HL-60 (cell line): Measurements from ENCODE around the gene TMEM127.
"Not testable (repeated sequence)": the region's sequence is repeated elsewhere in the genome, so short reads cannot be mapped to it uniquely, and the experiment has no call there.

Experiments
- DNase-seq, 2 experiments: peaks; one replicate each; pipeline ENCODE4 v3.0.0-alpha.2; 2010 to 2020; ENCODE audit warnings: low read depth in 1 of 2, low spot score in 1 of 2
- H3K27ac ChIP-seq: fragments of 250-450 bp; sonication (Bioruptor Pico); replicated peaks from 2 replicates; pipeline ENCODE4 v1.5.1; 2020; ENCODE audit warnings: mild to moderate bottlenecking, moderate library complexity
- H3K27me3 ChIP-seq: fragments of 250-450 bp; sonication (Bioruptor Pico); 2 replicates; pipeline ENCODE4 v1.5.1; 2021; ENCODE audit warnings: mild to moderate bottlenecking, moderate library complexity; ENCODE audit not compliant: insufficient read depth, poor library complexity, severe bottlenecking
- H3K4me3 ChIP-seq: replicated peaks from 2 replicates; pipeline ENCODE4 v1.5.1; 2011; ENCODE audit warnings: mild to moderate bottlenecking, control low read depth, low read length; ENCODE audit not compliant: insufficient read depth
- GABPA ChIP-seq: IDR thresholded peaks from 2 replicates; pipeline ENCODE4 v1.6.1; 2012; ENCODE audit warnings: low read depth
- POLR2AphosphoS5 ChIP-seq: IDR thresholded peaks from 2 replicates; pipeline ENCODE4 v1.6.1; 2012; ENCODE audit warnings: low read depth
- REST ChIP-seq: IDR thresholded peaks from 2 replicates; pipeline ENCODE4 v1.6.1; 2012; ENCODE audit warnings: low read depth; ENCODE audit not compliant: insufficient replicate concordance
- SPI1 ChIP-seq: IDR thresholded peaks from 2 replicates; pipeline ENCODE4 v1.6.1; 2012; ENCODE audit warnings: low read depth, mild to moderate bottlenecking, borderline replicate concordance
- TF ChIP-seq, protein P1 (sequence below): IDR thresholded peaks from one replicate; pipeline ENCODE4 v1.5.1; 2011; ENCODE audit warnings: low read length, control low read depth, inconsistent platforms; ENCODE audit not compliant: insufficient read depth

The TMEM127 gene

GRCh38 chr2:96304606-96305005 lies 38.8 kb upstream of the TMEM127 start:
- Histone ChIP-seq H3K27me3 (no peaks in the 10 kb centered on the region), H3K4me3 (peak overlapping the region; percentile 60), H3K27ac (peak overlapping the region; percentile 89)
- TF ChIP-seq, protein P1, sequence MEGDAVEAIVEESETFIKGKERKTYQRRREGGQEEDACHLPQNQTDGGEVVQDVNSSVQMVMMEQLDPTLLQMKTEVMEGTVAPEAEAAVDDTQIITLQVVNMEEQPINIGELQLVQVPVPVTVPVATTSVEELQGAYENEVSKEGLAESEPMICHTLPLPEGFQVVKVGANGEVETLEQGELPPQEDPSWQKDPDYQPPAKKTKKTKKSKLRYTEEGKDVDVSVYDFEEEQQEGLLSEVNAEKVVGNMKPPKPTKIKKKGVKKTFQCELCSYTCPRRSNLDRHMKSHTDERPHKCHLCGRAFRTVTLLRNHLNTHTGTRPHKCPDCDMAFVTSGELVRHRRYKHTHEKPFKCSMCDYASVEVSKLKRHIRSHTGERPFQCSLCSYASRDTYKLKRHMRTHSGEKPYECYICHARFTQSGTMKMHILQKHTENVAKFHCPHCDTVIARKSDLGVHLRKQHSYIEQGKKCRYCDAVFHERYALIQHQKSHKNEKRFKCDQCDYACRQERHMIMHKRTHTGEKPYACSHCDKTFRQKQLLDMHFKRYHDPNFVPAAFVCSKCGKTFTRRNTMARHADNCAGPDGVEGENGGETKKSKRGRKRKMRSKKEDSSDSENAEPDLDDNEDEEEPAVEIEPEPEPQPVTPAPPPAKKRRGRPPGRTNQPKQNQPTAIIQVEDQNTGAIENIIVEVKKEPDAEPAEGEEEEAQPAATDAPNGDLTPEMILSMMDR: no peak
- TF ChIP-seq POLR2AphosphoS5 (no peak), GABPA (no peak), SPI1 (no peak)
- no peak for DNase-seq

DNA sequence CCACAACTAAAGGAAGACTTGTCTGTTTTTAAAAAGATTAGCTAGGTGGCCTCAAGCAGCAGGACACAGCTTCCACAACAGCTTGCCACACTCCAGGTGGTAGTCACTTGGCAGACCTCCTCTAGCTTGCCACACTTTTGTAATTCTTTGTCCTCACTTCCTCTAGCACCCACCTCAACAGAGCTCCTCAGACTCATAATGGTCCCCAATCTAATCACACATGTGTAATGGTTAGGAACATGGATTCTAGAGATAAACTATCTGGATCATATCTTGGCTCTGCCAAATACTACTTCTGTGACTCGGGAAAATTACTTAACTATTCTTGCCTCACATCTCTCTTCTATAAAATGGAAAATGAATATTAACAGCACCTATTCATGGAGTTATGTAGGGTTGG lies 36.1 kb upstream of the TMEM127 start:
- Histone ChIP-seq H3K4me3 (no peak overlapping the region), H3K27me3 (no peaks in the 10 kb centered on the region), H3K27ac (no peak overlapping the region)
- DNase-seq: no peak
- TF ChIP-seq, protein P1: no peak
- TF ChIP-seq POLR2AphosphoS5: no peak
- no peak for TF ChIP-seq SPI1
- no peak for TF ChIP-seq GABPA
- no peak for TF ChIP-seq REST

DNA sequence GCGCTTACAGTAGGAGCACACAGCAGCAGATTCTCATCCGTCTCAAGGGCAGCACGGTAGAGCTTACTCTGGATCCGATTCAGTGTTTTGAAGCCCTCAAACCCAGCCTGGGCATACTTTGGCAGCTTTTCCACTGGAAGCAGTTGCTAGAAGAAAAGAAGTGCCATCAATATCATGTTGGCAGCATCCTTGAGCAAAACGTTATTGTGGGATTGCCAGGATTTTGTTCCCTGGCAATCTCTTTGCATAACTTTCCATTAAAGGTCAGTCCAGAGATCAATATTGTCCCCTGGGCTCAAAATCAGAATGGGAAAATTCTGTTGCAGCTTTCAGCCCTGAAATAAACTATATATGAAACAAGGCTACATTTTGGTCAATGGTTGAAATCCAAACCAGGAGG lies 31.1 kb upstream of the TMEM127 start:
- Histone ChIP-seq H3K4me3 (no peak overlapping the region), H3K27ac (no peak overlapping the region), H3K27me3 (no peaks in the 10 kb centered on the region)
- no peak for DNase-seq
- TF ChIP-seq GABPA: no peak
- TF ChIP-seq, protein P1: no peak
- TF ChIP-seq SPI1: no peak
- no peak for TF ChIP-seq REST
- no peak for TF ChIP-seq POLR2AphosphoS5

DNA sequence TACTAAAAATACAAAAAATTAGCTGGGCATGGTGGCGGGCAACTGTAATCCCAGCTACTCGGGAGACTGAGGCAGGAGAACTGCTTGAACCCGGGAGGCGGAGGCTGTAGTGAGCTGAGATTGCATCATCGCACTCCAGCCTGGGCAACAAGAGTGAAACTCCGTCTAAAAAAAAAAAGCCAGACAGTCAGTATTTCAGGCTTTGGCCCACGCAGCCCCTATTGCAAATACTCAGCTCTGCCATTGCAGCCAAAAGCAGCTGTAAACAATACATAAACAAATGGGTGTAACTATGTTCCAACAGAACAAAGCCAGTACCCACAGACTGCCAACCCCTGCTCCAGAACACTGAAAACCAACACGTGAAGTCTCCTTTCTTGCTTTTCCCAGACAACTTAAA lies 28.5 kb upstream of the TMEM127 start:
- not testable (repeated sequence) for H3K4me3 ChIP-seq, H3K27me3 ChIP-seq, H3K27ac ChIP-seq, DNase-seq
